Germinal center (tissue), 1 donor: ENCODE measurements around the gene BAK1.

Experiments used
- DNase-seq: peaks from one replicate; pipeline ENCODE4 v3.0.0; 2012; ENCODE audit warnings: mixed read lengths, low spot score

The BAK1 gene

GRCh38 chr6:33579828-33580714 lies at the start of gene BAK1:
TSS of gene BAK1 (minus strand) at chr6:33580276. CDS start at chr6:33577604, 2,672 bp downstream.
- DNase-seq, result peak; percentile 94

GRCh38 chr6:33628401-33628964 lies 48.4 kb upstream of the BAK1 start:
- peak; percentile 60 for DNase-seq

- no peak for DNase-seq
Observed at GRCh38 chr6:33627876-33628275, 47.8 kb upstream of the BAK1 start.

GRCh38 chr6:33624856-33625255 lies 44.8 kb upstream of the BAK1 start:
- DNase-seq, result no peak

- DNase-seq, result no peak
Observed at GRCh38 chr6:33623895-33624381, 43.9 kb upstream of the BAK1 start.

GRCh38 chr6:33622456-33623431 lies 42.7 kb upstream of the BAK1 start:
- no peak for DNase-seq

GRCh38 chr6:33621711-33622388 lies 41.8 kb upstream of the BAK1 start:
- DNase-seq, result peak; percentile 71

- peak; percentile 96 for DNase-seq
Observed at GRCh38 chr6:33620856-33621710, 41.0 kb upstream of the BAK1 start, which contains the start of gene ITPR3. TSS of gene ITPR3 (plus strand) at chr6:33621322. CDS start at chr6:33621603, 281 bp downstream.

- DNase-seq, result peak; percentile 67
Observed at GRCh38 chr6:33620158-33620855, 40.2 kb upstream of the BAK1 start.

- no peak for DNase-seq
Observed at GRCh38 chr6:33619166-33619840, 39.2 kb upstream of the BAK1 start.

GRCh38 chr6:33616913-33617312 lies 36.8 kb upstream of the BAK1 start:
- no peak for DNase-seq

- no peak for DNase-seq
Observed at GRCh38 chr6:33616113-33616512, 36.0 kb upstream of the BAK1 start.

- no peak for DNase-seq
Observed at GRCh38 chr6:33613795-33614168, 33.7 kb upstream of the BAK1 start.

GRCh38 chr6:33613146-33613794 lies 33.2 kb upstream of the BAK1 start:
- DNase-seq, result no peak

GRCh38 chr6:33610779-33611732 lies 31.0 kb upstream of the BAK1 start:
- DNase-seq, result no peak

GRCh38 chr6:33610067-33610466 lies 30.0 kb upstream of the BAK1 start:
- no peak for DNase-seq

GRCh38 chr6:33609528-33609927 lies 29.5 kb upstream of the BAK1 start:
- DNase-seq, result no peak

GRCh38 chr6:33609019-33609418 lies 28.9 kb upstream of the BAK1 start:
- DNase-seq, result no peak
